Stimulated activated CD8-positive, alpha-beta memory T cell treated with anti-CD3 and anti-CD28 coated beads, Interleukin-4, amount 100 ng/mL, for 48 hours (primary cell): Measurements from ENCODE around the gene ZNF506.
"Not testable (repeated sequence)": the region's sequence is repeated elsewhere in the genome, so short reads cannot be mapped to it uniquely, and the experiment has no call there.

ENCODE experiments used
- DNase-seq: peaks from one replicate; pipeline ENCODE4 v3.0.0-alpha.2; 2020

ZNF506 gene

DNA sequence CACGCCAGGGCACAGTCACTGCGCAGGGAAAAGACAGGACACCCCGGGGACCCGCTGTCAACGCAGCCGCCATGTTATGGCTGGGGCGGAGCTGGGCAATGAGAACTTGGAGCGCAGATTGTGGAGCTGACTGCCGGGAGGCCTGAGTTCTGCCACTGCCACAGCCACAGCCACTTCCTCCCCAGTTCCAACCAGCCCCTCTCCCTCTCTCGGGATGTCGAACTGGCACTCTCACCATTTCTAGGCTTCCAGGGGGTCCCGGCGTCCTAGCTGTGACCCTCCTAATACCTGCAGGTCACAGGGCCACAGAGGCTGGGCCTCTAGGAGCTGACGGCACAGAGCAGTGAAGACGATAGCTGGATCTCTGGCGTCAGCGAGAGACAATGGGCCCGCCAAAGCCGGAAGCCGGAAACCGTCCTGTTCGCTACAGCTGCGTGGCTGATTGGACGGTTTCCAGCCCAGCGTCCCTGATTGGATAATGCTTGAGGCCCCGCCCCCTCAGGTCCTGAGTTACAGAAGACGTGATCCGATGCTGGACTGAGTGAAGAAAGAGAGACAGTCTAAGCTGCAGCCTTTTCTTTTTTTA is at the start of gene ZNF506:
TSS of gene ZNF506 (minus strand) at position 385 of the 586 bp plus-strand sequence. CDS start at position 238, 147 bp downstream.
- peak; percentile 97 for DNase-seq

DNA sequence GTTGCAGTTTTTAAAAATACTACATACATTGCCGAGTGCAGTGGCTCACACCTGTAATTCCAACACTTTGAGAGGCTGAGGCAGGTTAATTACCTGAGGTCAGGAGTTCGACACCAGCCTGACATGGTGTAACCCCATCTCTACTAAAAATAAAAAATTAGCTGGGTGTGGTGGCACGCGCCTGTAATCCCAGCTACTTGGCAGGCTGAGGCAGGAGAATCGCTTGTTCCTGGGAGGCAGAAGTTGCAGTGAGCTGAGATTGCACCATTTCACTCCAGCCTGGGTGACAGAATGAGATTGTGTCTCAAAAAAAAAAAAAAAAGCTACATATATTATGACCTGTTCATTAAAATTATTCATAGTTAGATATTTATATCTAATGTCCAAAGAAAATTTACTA is 48.5 kb upstream of the ZNF506 start:
- DNase-seq, result not testable (repeated sequence)

DNA sequence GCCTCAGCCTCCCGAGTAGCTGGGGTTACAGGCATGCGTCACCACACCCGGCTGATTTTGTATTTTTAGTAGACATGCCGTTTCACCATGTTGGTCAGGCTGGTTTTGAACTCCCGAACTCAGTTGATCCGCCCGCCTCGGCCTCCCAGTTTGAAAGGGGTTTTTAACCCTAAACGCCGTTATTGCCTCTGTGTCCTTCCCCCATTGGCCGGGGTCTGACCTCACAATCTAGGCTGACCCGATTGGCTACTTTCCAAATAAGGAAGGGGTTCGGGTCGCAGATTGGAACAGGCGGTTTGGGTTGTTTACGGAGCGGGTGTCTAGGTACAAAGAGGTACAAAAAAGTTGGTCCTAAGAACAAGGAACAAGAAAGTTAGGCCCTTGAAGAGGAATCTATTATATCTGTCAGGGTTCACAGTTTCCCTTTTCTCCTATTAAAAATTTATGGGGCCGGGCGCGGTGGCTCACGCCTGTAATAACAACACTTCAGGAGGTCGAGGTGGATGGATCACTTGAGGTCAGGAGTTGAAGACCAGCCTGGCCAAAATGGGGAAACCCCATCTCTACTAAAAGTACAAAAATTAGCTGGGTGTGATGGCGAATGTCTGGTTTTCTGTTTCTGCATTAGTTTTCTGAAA is 45.2 kb upstream of the ZNF506 start:
- DNase-seq, result peak; percentile 65

DNA sequence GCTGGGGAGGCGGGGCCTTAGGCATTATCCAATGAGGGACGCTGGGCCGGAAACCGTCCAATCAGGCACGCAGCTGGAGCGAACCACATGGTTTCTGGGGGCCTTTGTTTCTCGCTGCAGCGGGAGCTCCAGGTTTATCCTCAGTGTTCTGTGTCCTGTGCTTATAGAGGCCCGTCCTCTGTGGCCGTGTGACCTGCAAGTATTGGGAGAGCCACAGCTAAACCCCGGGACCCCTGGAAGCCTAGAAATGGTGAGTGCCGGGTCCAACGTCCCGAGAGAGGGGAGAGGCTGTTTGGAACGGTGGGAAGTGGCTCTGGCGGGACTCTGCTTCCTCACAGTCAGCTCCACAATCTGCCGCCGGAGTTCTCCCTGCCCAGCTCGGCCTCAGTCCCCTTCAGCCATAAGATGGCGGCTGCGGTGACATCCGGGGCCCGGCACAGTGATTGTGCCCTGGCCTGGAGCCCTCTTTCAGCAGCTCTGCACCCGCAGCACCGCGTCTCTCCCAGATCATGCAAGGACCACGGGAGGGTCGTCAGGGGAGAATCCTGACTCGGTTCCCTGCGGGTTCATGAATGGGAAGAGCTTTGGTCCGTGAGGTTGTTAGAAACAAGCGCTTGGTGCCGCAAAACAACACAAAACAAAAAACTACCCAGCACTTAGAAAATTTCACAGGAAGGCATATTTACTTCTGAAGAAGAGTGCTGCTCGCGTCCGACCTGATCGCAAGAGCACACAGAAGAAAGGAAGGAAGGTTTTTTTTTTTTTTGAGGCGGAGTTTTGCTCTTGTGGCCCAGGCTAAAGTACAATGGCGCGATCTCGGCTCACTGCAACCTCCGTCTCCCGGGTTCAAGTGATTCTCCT is 44.4 kb upstream of the ZNF506 start, which contains the start of gene ZNF253:
TSS of gene ZNF253 (plus strand) at position 133 of the 861 bp plus-strand sequence. CDS start at position 248, 115 bp downstream.
- peak; percentile 97 for DNase-seq

DNA sequence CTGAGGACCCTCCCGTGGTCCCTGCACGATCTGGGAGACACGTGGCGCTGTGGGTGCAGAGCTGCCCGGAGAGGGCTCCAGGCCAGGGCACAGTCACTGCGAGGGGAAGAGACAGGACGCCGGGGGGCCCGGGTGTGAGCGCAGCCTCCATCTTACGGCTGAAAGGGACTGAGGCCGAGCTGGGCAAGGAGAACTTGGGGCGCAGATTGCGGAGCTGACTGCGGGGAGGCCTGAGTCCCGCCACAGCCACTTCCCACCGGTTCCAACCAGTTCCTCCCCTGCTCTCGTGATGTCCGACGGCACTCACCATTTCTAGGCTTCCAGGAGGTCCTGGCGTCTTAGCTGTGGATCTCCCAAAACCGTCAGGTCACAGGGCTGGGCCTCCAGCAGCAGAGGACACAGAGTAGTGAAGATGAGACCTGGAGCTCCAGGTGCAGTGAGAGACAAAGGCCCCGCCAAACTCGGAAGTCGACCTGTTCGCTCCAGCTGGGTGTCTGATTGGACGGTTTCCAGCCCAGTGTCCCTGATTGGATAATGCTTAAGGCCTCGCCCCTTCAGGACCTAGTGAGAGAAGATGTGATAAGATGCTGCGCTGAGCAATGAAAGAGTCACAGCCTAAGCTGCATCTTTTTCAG is 39.3 kb upstream of the ZNF506 start:
- DNase-seq, result peak; percentile 57

DNA sequence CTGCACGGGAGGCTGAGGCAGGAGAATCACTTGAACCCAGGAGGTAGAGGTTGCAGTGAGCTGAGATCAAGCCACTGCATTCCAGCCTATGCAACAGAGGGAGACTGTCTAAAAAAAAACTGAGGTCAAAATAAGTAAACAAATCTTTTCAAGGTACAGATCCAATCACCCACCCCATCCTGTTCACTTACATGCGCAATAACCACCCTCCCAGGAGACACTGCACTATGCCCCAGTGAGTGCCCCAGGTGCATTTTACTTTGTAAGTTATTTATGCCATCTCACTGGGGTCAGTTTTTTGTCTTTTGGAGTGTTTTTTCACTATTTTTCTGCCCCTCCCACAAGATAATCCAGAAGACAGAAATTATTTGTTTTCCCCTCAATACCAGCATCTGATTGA is 37.2 kb upstream of the ZNF506 start:
- no peak for DNase-seq

DNA sequence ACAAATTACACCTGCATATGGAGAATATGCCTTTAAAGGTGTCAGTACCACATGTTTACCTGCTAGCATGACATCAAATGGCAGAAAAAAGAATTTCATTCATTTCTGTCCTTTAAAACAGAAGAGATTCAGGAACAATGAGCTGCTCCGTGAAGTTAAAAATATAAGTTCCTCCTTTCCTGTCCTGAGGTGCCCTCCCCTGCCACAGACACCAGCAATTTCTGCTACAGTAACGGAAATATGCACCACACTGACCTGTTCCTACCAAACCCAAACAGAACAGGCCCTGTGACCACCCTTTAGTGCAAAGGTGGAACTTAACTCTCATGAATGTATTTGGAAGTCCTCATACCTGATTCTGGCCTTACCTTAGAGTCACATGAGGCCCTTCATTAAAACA is 30.2 kb upstream of the ZNF506 start:
- DNase-seq, result not testable (repeated sequence)

DNA sequence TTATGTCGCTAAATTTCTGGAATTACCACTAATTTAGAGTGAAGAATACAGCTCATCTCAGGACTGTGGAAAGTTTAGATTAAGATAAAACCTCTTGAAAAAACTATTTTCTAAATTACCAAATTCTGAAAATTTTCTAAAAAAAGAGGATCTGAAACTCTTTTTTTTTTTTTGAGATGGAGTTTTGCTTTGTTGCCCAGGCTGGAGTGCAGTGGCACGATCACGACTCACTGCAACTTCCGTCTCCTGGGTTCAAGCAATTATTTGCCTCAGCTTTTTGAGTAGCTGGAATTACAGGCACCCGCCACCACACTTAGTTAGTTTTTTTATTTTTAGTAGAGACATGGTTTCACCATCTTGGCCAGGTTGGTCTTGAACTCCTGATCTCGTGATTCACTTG is 27.5 kb upstream of the ZNF506 start:
- DNase-seq, result no peak

DNA sequence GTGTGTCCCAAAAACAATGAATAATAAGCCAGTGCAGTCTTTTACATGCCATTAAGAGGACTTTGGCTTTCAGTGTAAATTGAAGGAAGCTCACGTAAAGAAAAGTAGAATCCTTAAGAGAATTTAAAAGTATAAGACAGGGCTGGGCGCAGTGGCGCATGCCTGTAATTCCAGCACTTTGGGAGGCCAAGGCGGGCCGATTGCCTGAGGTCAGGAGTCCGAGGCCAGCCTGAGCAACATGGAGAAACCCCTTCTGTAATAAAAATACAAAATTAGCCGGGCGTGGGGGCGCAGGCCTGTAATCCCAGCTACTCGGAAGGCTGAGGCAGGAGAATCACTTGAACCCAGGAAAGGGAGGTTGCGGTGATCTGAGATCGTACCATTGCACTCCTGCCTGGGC is 26.2 kb upstream of the ZNF506 start:
- DNase-seq, result no peak

DNA sequence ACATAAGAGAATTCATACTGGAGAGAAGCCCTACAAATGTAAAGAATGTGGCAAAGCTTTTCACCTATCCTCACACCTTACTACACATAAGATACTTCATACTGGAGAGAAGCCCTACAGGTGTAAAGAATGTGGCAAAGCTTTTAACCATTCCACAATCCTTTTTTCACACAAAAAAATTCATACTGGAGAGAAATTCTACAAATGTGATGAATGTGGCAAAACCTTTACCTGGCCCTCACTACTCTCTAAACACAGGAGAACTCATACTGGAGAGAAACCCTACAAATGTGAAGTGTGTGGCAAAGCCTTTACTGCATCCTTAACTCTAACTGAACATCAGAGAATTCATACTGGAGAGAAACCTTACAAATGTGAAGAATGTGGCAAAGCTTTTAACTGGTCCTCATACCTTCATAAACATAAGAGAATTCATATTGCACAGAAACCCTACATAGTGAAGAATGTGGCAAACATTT is 14.0 kb upstream of the ZNF506 start:
- no peak for DNase-seq

DNA sequence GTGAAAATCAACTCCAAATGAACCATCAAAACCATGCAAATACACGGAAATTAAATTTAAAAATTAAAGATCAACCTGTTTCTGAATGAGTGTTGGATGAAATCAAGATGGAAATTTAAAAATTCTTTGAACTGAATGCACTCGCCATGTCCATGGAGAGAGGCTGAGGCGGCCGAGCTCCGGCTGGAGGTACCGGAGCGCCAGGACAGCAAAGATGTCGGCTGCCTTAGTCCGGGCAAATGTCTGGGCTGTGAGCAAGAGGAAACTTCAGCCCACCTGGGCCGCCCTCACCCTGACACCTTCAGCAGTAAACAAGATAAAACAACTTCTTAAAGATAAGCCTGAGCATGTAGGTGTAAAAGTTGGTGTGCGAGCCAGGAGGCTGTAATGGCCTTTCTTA is 5.3 kb upstream of the ZNF506 start:
- DNase-seq, result no peak

DNA sequence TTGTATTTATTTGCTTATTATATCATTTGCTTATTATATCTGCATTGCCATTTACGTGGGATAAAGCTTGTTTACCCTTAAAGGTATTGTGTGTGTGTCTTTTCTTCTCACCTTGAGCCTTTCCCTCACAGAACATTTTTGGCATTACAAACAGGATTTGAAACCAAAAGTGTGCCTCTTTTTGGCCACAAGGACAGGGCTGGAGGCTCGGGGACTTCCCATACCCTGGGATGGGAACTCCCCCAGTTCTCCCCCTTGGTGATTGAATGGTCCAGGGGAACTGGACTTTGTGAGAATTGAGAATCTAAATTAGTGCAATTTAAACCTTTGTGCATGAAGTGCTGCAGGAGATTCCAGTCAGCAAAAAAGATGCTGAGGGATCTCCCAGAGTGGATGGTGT is 2.4 kb upstream of the ZNF506 start:
- no peak for DNase-seq

DNA sequence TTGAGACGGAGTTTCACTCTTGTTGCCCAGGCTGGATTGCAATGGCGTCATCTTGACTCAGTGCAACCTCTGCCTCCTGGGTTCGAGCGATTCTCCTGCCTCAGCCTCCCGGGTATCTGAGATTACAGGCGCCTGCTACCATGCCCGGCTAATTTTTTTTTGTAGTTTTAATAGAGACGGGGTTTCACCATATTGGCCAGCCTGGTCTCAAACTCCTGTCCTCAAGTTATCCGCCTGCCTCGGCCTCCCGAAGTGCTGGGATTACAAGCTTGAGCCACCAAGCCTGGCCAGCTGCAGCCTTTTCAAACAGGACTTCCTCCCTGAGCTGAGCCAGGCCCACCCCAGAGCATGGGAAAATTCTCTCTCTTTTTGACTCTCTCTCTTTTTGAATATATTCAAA is 426 bp upstream of the ZNF506 start:
- peak; percentile 44 for DNase-seq

DNA sequence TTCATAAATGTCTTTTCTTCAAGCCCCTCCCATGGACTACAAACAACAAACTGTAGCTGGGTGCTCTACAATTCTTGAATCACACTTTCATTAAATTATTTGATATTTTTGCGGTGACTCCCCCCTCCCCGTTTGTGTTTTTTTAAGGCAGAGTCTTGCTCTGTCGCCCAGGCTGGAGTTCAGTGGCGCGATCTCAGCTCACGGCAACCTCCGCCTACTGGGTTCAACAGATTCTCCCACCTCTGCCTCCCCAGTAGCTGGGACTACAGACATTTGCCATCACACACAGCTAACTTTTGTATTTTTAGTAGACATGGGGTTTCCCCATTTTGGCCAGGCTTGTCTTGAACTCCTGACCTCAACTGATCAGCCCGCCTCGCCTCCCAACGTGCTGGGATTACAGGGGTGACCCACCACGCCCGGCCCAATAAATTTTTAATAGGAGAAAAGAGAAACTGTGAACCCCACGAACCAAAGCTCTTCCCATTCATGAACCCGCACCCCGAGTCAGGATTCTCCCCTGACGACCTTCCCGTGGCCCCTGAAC is 703 bp downstream of the ZNF506 start:
- no peak for DNase-seq

DNA sequence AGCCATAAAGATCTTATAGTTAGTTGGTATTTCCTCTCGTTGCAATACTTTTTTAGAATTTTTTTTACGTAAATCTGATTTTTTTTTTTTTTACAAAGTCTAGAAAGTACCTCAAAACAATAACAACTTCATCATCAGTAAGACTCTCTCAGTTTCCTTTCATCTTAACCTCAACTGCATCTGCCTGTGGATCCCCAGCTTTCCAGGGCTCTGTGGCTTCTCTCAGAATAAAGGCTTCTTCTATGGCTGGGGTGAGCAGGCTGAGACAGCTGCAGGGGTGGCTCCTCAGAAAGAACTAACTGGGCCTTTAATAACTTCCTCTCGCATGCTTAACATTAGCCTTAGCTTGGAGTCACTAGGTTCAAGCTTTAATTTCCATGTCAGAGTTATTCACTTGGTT is 4.2 kb downstream of the ZNF506 start:
- peak; percentile 60 for DNase-seq

DNA sequence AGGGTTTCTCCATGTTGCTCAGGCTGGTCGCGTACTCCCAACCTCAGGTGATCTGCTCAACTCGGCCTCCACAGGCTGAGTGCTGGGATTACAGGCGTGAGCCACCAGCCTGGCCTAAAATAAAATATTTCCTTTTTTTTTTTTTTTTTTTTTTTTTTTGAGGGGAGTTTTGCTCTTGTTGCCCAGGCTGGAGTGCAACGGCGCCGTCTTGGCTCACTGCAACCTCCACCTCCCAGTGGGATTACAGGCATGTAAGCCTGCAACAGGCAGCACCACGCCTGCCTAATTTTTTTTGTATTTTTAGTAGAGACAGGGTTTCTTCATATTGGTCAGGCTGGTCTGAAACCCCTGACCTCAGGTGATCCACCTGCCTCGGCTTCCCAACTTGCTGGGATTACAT is 4.9 kb downstream of the ZNF506 start:
- DNase-seq, result no peak

DNA sequence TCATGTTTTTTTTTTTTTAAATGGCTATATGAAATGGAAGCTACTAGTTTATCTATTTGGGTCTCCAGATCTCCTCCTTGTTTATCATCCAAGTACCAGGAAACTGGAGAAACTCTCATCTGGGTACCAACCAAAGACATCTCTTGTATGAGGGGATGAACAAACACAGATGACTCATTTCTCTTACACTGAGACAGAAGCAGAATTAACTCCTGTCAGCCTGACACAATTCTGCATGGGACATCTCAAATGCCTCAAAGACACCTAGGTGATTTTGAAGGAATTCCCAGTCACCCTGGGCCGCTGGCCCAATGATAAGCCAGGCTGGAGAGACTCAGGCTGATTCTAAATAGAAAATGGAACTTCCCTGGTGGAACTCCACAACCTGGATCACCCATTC is 9.6 kb downstream of the ZNF506 start:
- DNase-seq, result not testable (repeated sequence)

DNA sequence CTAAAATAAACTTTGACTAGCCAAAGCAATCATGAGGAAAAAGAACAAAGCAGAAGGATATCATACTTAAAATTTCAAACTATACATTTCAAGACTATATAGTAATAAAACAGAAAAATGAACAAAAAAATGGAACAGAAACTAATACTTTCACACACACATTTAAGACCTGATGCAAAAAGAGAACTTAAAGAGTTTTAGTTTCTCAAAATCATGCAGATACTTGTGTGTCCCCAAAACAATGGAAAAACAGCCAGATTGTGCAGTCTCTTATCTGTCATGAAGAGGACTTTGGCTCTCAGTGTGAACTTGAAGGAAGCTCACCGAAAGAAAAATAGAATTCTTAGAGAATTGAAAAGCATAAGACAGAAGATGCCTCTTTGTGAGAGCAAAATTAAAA is 16.1 kb downstream of the ZNF506 start:
- DNase-seq, result no peak

DNA sequence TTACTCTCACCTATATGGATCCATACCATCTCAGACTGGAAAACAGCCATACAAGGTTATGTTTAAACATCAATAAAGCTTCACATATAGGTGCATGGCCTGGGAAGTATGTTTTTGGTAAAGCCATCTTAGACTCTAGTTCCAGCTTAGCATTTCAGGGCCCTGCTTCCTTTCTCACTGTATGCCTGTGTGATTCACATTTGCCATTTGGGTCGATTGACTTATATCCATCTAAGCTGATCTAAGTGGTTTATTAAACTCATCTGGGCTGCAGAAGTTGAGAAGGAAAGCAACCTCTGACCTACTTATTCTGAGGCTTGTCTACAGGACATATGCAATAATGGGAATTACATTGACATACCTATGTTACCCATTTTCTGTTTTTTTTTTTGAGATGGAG is 33.5 kb downstream of the ZNF506 start:
- no peak for DNase-seq

DNA sequence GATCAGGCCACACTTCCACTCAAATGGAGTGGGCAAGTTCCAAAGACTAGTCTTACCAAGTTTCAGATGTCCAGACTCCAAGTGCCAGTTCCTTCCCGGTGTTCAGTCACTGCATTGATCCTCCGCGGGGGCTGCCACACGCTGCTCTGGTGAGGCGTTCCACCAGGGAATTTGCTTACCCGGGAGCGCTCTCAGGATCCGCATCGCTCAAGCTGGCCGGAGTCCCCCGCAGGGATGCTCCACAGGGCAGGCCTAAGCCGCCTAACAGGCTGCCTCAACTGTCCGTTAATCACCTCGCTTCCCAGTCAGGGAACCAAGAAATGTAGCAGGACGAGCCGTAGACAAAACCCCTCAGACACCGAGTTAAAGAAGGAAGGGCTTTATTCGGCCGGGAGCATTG is 36.1 kb downstream of the ZNF506 start:
- not testable (repeated sequence) for DNase-seq

DNA sequence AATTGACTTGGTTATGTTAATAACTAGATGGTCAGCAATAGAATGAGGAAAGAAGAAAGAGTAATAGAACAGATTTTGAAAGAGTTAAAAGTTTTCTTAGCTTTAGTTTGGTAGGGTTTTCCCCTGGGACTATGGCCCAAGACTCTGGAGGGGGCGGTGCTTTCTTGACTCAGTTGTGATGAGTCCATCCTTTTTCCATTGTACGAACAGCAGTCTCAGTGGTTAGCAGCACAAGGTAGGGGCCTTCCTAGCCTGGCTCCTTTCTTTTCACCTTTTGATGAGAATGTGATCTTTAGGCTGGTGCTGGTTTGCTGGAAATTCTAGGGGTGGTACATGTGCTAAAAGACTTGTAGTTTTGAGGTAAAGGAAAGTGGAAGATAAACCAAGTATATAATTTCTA is 38.8 kb downstream of the ZNF506 start:
- peak; percentile 62 for DNase-seq

DNA sequence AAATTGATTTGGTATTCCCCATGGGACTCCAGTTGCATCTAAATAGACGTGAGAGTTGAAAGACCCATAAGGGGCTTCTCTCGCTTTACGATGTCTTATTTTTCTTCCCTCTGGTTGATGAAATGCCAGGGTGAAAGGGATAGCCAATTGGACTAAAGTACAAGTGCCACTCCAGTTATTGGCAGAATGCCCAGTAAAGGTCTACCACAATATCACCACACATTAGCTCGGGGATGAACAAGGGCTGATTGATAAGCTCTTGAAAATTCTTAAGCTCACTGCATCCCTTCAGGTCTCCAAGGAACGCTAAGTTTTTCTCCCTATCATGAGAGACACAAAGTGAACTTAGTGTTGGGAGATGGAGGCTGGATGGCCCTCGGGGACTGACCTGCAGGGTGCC is 39.8 kb downstream of the ZNF506 start:
- not testable (repeated sequence) for DNase-seq

DNA sequence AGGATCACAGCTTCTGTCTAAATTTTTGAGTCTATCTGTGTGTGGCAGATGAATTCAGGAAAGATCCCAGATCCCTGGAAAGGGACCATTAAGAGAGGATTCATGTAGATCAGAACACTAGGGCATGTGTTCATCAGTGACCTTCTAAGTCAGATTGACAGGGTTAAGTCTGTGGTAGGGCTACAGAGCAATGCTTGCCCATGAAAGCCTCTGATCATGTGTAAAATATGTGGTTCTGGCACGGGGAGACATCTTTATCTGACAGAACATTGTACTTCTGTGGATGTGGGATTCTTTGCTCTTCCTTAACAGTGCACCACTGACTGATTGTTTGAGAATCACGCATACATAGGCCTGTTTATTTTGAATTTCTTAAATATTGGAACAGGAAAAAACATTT is 42.9 kb downstream of the ZNF506 start:
- no peak for DNase-seq
